GM12878 (cell line): ENCODE data around the gene CNGB1. TPM values are rescaled to one million over a fixed set of nuclear protein-coding genes. Genes with fewer than 3 reads are reported as not detected.

Experiments used
- ATAC-seq: fragments of 200-7000 bp; cut with Tn5 transposase; 3 replicates; pipeline ENCODE4 v1.9.1; 2020; ENCODE audit warnings: mild to moderate bottlenecking, moderate library complexity
- BruUV-seq: library from RNA; stranded (reverse); fragments of 400-500 nt; replicated peaks from 2 replicates; lab custom pipeline; 2021; lab: Mats Ljungman, UMichigan
- CTCF ChIA-PET: fragments of 300-600 bp; sonication (Branson Sonifier 250); formaldehyde crosslinking; extraction: SDS; loops from one replicate; lab custom pipeline; 2021; ENCODE audit warnings: inconsistent platforms; lab: Yijun Ruan, JAX
- POLR2A ChIA-PET: fragments of 350-600 bp; formaldehyde crosslinking; extraction: SDS; loops from one replicate; lab custom pipeline; 2021; ENCODE audit warnings: inconsistent platforms; lab: Charles Lee
- RAD21 ChIA-PET: fragments of 300-600 bp; sonication (Branson Sonifier 250); formaldehyde crosslinking; loops from one replicate; lab custom pipeline; 2023; ENCODE audit warnings: antibody characterized with exemption; ENCODE audit not compliant: unreplicated experiment; lab: Charles Lee
- SMC1A ChIA-PET: fragments of 300-600 bp; sonication (Branson Sonifier 250); formaldehyde crosslinking; loops from one replicate; lab custom pipeline; 2023; ENCODE audit not compliant: unreplicated experiment, uncharacterized antibody; lab: Charles Lee
- DNase-seq: peaks from one replicate; pipeline ENCODE4 v3.0.0-alpha.2; 2011; ENCODE audit warnings: low read depth, low spot score
- FAIRE-seq: peaks from 3 replicates; lab custom pipeline; 2011; peaks lifted over from hg19 to GRCh38; lab: Jason Lieb, UNC
- H2AFZ ChIP-seq: 2 replicates; pipeline ENCODE4 v1.6.0; 2011; ENCODE audit warnings: low read depth, low read length, control low read depth; ENCODE audit not compliant: control insufficient read depth
- H3K27ac ChIP-seq: 2 replicates; pipeline ENCODE4 v1.5.1; 2011; ENCODE audit warnings: control low read depth; ENCODE audit not compliant: control insufficient read depth, insufficient read depth
- H3K27me3 ChIP-seq, 2 experiments: replicated peaks in 1 of 2; 2 replicates each; pipeline versions ENCODE4 v1.6.0 to v1.6.1; 2011; ENCODE audit warnings: low read length in 1 of 2; ENCODE audit not compliant: control insufficient read depth in 2 of 2, insufficient read depth in 2 of 2
- H3K36me3 ChIP-seq, 2 experiments: 2 replicates each; pipeline ENCODE4 v1.5.1; 2011; ENCODE audit warnings: low read length in 1 of 2; ENCODE audit not compliant: control insufficient read depth in 2 of 2, insufficient read depth in 2 of 2
- H3K4me1 ChIP-seq: 2 replicates; pipeline ENCODE4 v1.6.1; 2011; ENCODE audit warnings: mild to moderate bottlenecking, low read length, moderate library complexity, mixed read lengths; ENCODE audit not compliant: control insufficient read depth, insufficient read depth
- H3K4me2 ChIP-seq: 2 replicates; pipeline ENCODE4 v1.6.0; 2011; ENCODE audit warnings: control low read depth; ENCODE audit not compliant: control insufficient read depth, insufficient read depth
- H3K4me3 ChIP-seq: fragments of 200-600 bp; sonication (generic); 2 replicates; pipeline ENCODE4 v1.5.1; 2016
- H3K79me2 ChIP-seq: 2 replicates; pipeline ENCODE4 v1.6.0; 2011; ENCODE audit warnings: low read length; ENCODE audit not compliant: control insufficient read depth, insufficient read depth
- H3K9ac ChIP-seq: 2 replicates; pipeline ENCODE4 v1.8.0; 2011; ENCODE audit warnings: low read length, control low read depth, mixed read lengths; ENCODE audit not compliant: control insufficient read depth, insufficient read depth
- H3K9me3 ChIP-seq: replicated peaks from 3 replicates; pipeline ENCODE4 v1.5.1; 2011; ENCODE audit warnings: mild to moderate bottlenecking, low read length; ENCODE audit not compliant: control insufficient read depth, insufficient read depth
- H4K20me1 ChIP-seq: 2 replicates; pipeline ENCODE4 v1.6.0; 2011; ENCODE audit not compliant: control insufficient read depth, insufficient read depth
- BCL11A ChIP-seq: IDR thresholded peaks from 2 replicates; pipeline ENCODE4 v1.6.1; 2011; ENCODE audit warnings: low read depth, low read length
- CBX5 ChIP-seq: sonication (generic); IDR thresholded peaks from 2 replicates; pipeline ENCODE4 v1.6.1; 2016; ENCODE audit warnings: low read depth, moderate library complexity, mild to moderate bottlenecking, inconsistent platforms
- HCFC1 ChIP-seq: fragments of 150-350 bp; IDR thresholded peaks from 2 replicates; pipeline ENCODE4 v1.6.1; 2014; ENCODE audit warnings: low read length
- HDGF ChIP-seq: fragments of 450-650 bp; IDR thresholded peaks from 2 replicates; pipeline ENCODE4 v1.6.1; 2016; ENCODE audit warnings: antibody characterized with exemption
- KDM1A ChIP-seq: fragments of 200-600 bp; sonication (generic); IDR thresholded peaks from 2 replicates; pipeline ENCODE4 v1.6.1; 2016; ENCODE audit warnings: borderline replicate concordance
- NR2C1 ChIP-seq: fragments of 450-650 bp; IDR thresholded peaks from 2 replicates; pipeline ENCODE4 v1.6.1; 2017; ENCODE audit warnings: antibody characterized with exemption, mild to moderate bottlenecking, moderate library complexity
- RAD21 ChIP-seq: IDR thresholded peaks from 2 replicates; pipeline ENCODE4 v1.6.1; 2011; ENCODE audit warnings: mild to moderate bottlenecking, low read depth, low read length, moderate library complexity; ENCODE audit not compliant: insufficient read depth
- SIX5 ChIP-seq: IDR thresholded peaks from 2 replicates; pipeline ENCODE4 v1.6.1; 2011; ENCODE audit warnings: mild to moderate bottlenecking, low read depth, low read length, moderate library complexity; ENCODE audit not compliant: severe bottlenecking
- SMAD5 ChIP-seq: IDR thresholded peaks from 2 replicates; pipeline ENCODE4 v1.6.1; 2016; ENCODE audit warnings: antibody characterized with exemption, low read depth
- SPI1 ChIP-seq: IDR thresholded peaks from 2 replicates; pipeline ENCODE4 v1.6.1; 2011; ENCODE audit warnings: low read depth, mild to moderate bottlenecking, low read length, moderate library complexity, borderline replicate concordance; ENCODE audit not compliant: insufficient read depth
- TBL1XR1 ChIP-seq: IDR thresholded peaks from 2 replicates; pipeline ENCODE4 v1.6.1; 2012; ENCODE audit warnings: low read depth, low read length, improper control_type of control experiment
- TCF3 ChIP-seq: IDR thresholded peaks from 2 replicates; pipeline ENCODE4 v1.6.1; 2012; ENCODE audit warnings: low read depth, mild to moderate bottlenecking, low read length, borderline replicate concordance; ENCODE audit not compliant: insufficient read depth
- WRNIP1 ChIP-seq: IDR thresholded peaks from 2 replicates; pipeline ENCODE4 v1.6.1; 2011; ENCODE audit warnings: low read depth, low read length, improper control_type of control experiment, borderline replicate concordance
- ZZZ3 ChIP-seq: IDR thresholded peaks from 2 replicates; pipeline ENCODE4 v1.6.1; 2011; ENCODE audit warnings: low read depth; ENCODE audit not compliant: control insufficient read depth, insufficient read length
- WGBS: methylation state at CpG from one replicate; pipeline ENCODE4 v1.1.6; 2016; ENCODE audit warnings: low lambda C conversion rate; ENCODE audit not compliant: insufficient replicate concordance, insufficient coverage; ENCODE audit errors: missing lambda C conversion rate; 5-methylcytosine and 5-hydroxymethylcytosine counted together
- in situ Hi-C: fragments of 300-500 bp; cut with MboI; formaldehyde crosslinking; loops from 9 replicates; pipeline ENCODE4 v1.14.3; 2018; ENCODE audit warnings: mixed read lengths
- intact Hi-C: fragments of 100-400 bp; cut with micrococcal nuclease; formaldehyde crosslinking; loops from one replicate; pipeline ENCODE4 v1.14.2; 2022; ENCODE audit not compliant: unreplicated experiment
- polyA plus RNA-seq, 11 experiments: library from polyadenylated mRNA; depleted of rRNA in 4 of 11; unstranded in 6 of 11; stranded (reverse) in 5 of 11; fragments of >200 nt; fragmentation: Nextera tagmentation in 4 of 11; fragmentation: Illumina TruSeq in 1 of 11; extraction: Ambion mirVana in 4 of 11; extraction: Trizol in 1 of 11; gene quantifications; 1 replicate in 1 of 11; 2 replicates in 10 of 11; pipeline versions ENCODE4 v1.2.1 to v1.2.3, GENCODE V29; 2011 to 2016; ENCODE audit warnings: inconsistent platforms in 2 of 11, missing spikeins in 2 of 11, low read depth in 1 of 11
- total RNA-seq, 4 experiments: library from RNA; depleted of rRNA in 3 of 4; stranded (reverse); fragments of >200 nt in 3 of 4; fragmentation: Illumina TruSeq in 1 of 4; extraction: Trizol in 1 of 4; gene quantifications; 2 replicates each; pipeline versions ENCODE4 v1.2.1 to v1.2.3, GENCODE V29; 2013 to 2021
- TF ChIP-seq, protein P1 (sequence below): fragments of 450-650 bp; IDR thresholded peaks from 2 replicates; pipeline ENCODE4 v1.6.1; 2017; ENCODE audit warnings: low read depth, mild to moderate bottlenecking, moderate library complexity
- TF ChIP-seq, protein P2 (sequence below): IDR thresholded peaks from 2 replicates; pipeline ENCODE4 v1.6.1; 2011; ENCODE audit warnings: borderline replicate concordance, low read depth, mild to moderate bottlenecking, moderate library complexity, low read length; ENCODE audit not compliant: insufficient read depth, poor library complexity, severe bottlenecking
- TF ChIP-seq, protein P3 (sequence below): fragments of 450-650 bp; IDR thresholded peaks from 2 replicates; pipeline ENCODE4 v1.6.1; 2018; ENCODE audit warnings: borderline replicate concordance, mild to moderate bottlenecking; ENCODE audit not compliant: partially characterized antibody
- TF ChIP-seq, protein P4 (sequence below): fragments of 450-650 bp; IDR thresholded peaks from 2 replicates; pipeline ENCODE4 v1.6.1; 2018; ENCODE audit warnings: mild to moderate bottlenecking, low read depth, moderate library complexity; ENCODE audit not compliant: partially characterized antibody

CNGB1 gene
- total and polyA plus RNA-seq, 10 of the 15 experiments (the other 5 are each of a cell fraction or from before 2014, with no cell fraction given) = 0.03 TPM; not detected in 9

DNA sequence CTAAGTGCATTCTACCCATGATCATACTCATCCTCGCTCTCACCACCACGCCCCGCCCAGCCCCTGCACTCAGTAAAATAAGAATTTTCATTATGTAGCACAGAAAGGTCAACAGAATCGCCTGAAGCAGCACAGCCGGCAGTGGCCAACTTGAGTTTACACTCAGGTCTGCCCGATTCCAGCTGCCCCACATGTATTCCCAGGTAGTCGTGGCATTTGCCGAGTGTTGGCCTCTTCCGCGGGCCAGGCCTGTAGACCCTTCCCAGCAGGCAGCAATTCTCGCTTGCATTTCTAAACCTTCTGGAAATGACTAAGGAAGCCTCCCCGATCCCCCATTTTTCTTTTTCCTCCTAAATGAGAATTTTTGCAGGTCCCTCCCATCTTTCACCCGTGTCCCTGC lies 609 bp downstream of the CNGB1 start:
- FAIRE-seq (no peak), DNase-seq (no peak), ATAC-seq (no peak)
- no peaks in the 10 kb centered on the region for H4K20me1 ChIP-seq
- no peak overlapping the region for H3K4me3 ChIP-seq
- H3K27me3 ChIP-seq = peaks cover 0 to 3% of the 10 kb centered on the region in 2 experiments; a peak in 2 of 4 replicates
- in situ Hi-C loops = no loop called here
- no peaks in the 10 kb centered on the region for H3K79me2 ChIP-seq
- no peaks in the 10 kb centered on the region for H3K36me3 ChIP-seq
- 37% methylated on average over 13 of the region's 13 CpGs for WGBS
- no peaks in the 10 kb centered on the region for H3K9me3 ChIP-seq
- RAD21 ChIA-PET = no interaction called here
- no peaks in the 10 kb centered on the region for H3K4me1 ChIP-seq
- no peak overlapping the region for H2AFZ ChIP-seq
- intact Hi-C loops = no loop called here
- H3K4me2 ChIP-seq = no peak overlapping the region
- BruUV-seq = no TSS peak
- SMC1A ChIA-PET = no interaction called here
- no peak overlapping the region for H3K27ac ChIP-seq
- no peak overlapping the region for H3K9ac ChIP-seq
- POLR2A ChIA-PET = no interaction called here
- CTCF ChIA-PET = no interaction called here
- TF ChIP-seq, protein P1, sequence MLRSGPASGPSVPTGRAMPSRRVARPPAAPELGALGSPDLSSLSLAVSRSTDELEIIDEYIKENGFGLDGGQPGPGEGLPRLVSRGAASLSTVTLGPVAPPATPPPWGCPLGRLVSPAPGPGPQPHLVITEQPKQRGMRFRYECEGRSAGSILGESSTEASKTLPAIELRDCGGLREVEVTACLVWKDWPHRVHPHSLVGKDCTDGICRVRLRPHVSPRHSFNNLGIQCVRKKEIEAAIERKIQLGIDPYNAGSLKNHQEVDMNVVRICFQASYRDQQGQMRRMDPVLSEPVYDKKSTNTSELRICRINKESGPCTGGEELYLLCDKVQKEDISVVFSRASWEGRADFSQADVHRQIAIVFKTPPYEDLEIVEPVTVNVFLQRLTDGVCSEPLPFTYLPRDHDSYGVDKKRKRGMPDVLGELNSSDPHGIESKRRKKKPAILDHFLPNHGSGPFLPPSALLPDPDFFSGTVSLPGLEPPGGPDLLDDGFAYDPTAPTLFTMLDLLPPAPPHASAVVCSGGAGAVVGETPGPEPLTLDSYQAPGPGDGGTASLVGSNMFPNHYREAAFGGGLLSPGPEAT = no peak
- no peak for TF ChIP-seq SIX5
- no peak for TF ChIP-seq HDGF
- TF ChIP-seq ZZZ3 = no peak
- TF ChIP-seq SMAD5 = no peak
- TF ChIP-seq, protein P2, sequence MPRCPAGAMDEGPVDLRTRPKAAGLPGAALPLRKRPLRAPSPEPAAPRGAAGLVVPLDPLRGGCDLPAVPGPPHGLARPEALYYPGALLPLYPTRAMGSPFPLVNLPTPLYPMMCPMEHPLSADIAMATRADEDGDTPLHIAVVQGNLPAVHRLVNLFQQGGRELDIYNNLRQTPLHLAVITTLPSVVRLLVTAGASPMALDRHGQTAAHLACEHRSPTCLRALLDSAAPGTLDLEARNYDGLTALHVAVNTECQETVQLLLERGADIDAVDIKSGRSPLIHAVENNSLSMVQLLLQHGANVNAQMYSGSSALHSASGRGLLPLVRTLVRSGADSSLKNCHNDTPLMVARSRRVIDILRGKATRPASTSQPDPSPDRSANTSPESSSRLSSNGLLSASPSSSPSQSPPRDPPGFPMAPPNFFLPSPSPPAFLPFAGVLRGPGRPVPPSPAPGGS = no peak
- TF ChIP-seq RAD21 = no peak
- TF ChIP-seq, protein P3, sequence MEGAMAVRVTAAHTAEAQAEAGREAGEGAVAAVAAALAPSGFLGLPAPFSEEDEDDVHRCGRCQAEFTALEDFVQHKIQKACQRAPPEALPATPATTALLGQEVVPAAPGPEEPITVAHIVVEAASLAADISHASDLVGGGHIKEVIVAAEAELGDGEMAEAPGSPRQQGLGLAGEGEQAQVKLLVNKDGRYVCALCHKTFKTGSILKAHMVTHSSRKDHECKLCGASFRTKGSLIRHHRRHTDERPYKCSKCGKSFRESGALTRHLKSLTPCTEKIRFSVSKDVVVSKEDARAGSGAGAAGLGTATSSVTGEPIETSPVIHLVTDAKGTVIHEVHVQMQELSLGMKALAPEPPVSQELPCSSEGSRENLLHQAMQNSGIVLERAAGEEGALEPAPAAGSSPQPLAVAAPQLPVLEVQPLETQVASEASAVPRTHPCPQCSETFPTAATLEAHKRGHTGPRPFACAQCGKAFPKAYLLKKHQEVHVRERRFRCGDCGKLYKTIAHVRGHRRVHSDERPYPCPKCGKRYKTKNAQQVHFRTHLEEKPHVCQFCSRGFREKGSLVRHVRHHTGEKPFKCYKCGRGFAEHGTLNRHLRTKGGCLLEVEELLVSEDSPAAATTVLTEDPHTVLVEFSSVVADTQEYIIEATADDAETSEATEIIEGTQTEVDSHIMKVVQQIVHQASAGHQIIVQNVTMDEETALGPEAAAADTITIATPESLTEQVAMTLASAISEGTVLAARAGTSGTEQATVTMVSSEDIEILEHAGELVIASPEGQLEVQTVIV = no peak
- no peak for TF ChIP-seq BCL11A
- TF ChIP-seq NR2C1 = no peak
- no peak for TF ChIP-seq CBX5
- TF ChIP-seq WRNIP1 = no peak
- no peak for TF ChIP-seq HCFC1
- TF ChIP-seq, protein P4, sequence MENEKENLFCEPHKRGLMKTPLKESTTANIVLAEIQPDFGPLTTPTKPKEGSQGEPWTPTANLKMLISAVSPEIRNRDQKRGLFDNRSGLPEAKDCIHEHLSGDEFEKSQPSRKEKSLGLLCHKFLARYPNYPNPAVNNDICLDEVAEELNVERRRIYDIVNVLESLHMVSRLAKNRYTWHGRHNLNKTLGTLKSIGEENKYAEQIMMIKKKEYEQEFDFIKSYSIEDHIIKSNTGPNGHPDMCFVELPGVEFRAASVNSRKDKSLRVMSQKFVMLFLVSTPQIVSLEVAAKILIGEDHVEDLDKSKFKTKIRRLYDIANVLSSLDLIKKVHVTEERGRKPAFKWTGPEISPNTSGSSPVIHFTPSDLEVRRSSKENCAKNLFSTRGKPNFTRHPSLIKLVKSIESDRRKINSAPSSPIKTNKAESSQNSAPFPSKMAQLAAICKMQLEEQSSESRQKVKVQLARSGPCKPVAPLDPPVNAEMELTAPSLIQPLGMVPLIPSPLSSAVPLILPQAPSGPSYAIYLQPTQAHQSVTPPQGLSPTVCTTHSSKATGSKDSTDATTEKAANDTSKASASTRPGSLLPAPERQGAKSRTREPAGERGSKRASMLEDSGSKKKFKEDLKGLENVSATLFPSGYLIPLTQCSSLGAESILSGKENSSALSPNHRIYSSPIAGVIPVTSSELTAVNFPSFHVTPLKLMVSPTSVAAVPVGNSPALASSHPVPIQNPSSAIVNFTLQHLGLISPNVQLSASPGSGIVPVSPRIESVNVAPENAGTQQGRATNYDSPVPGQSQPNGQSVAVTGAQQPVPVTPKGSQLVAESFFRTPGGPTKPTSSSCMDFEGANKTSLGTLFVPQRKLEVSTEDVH = no peak
- TF ChIP-seq SPI1 = no peak
- TF ChIP-seq TBL1XR1 = no peak
- no peak for TF ChIP-seq KDM1A
- TF ChIP-seq TCF3 = no peak
